GM23338 (cell line): Measurements from ENCODE around the gene PYDC2. TPM values are rescaled to one million over a fixed set of nuclear protein-coding genes. Genes with fewer than 3 reads are reported as not detected.

Source experiments
- ATAC-seq: fragments of 200-7000 bp; cut with Tn5 transposase; 3 replicates; pipeline ENCODE4 v1.9.1; 2020
- DNase-seq: peaks from one replicate; pipeline ENCODE4 v3.0.0-alpha.2; 2015; ENCODE audit warnings: low spot score
- H2AFZ ChIP-seq: fragments of 200-600 bp; sonication (generic); 2 replicates; pipeline ENCODE4 v1.8.0; 2016; ENCODE audit warnings: antibody characterized with exemption, mild to moderate bottlenecking, moderate library complexity
- H3F3A ChIP-seq: fragments of 200-600 bp; sonication (generic); replicated peaks from 2 replicates; pipeline ENCODE4 v1.8.0; 2017; ENCODE audit warnings: antibody characterized with exemption, mixed run types, low read depth
- H3K27ac ChIP-seq: fragments of 200-600 bp; sonication (generic); 2 replicates; pipeline ENCODE4 v1.6.1; 2016; ENCODE audit warnings: low read depth
- H3K27me3 ChIP-seq: fragments of 200-600 bp; sonication (generic); 2 replicates; pipeline ENCODE4 v1.8.0; 2016; ENCODE audit warnings: mild to moderate bottlenecking, mixed run types, moderate library complexity; ENCODE audit not compliant: insufficient read depth
- H3K36me3 ChIP-seq: fragments of 200-600 bp; sonication (generic); 2 replicates; pipeline ENCODE4 v1.8.0; 2016; ENCODE audit warnings: mild to moderate bottlenecking; ENCODE audit not compliant: insufficient read depth
- H3K4me1 ChIP-seq: fragments of 200-600 bp; sonication (generic); 2 replicates; pipeline ENCODE4 v1.8.0; 2016; ENCODE audit warnings: mild to moderate bottlenecking, moderate library complexity; ENCODE audit not compliant: insufficient read depth
- H3K4me2 ChIP-seq: fragments of 200-600 bp; sonication (generic); 2 replicates; pipeline ENCODE4 v1.7.1; 2017; ENCODE audit warnings: mixed run types
- H3K4me3 ChIP-seq: fragments of 200-600 bp; sonication (generic); 2 replicates; pipeline ENCODE4 v1.6.1; 2016; ENCODE audit warnings: mixed run types
- H3K79me2 ChIP-seq: fragments of 200-600 bp; sonication (generic); replicated peaks from 2 replicates; pipeline ENCODE4 v1.8.0; 2017; ENCODE audit warnings: mild to moderate bottlenecking; ENCODE audit not compliant: insufficient read depth
- H3K9me2 ChIP-seq: fragments of 200-600 bp; sonication (generic); 2 replicates; pipeline ENCODE4 v1.8.0; 2017; ENCODE audit not compliant: insufficient read depth
- H4K20me1 ChIP-seq: fragments of 200-600 bp; sonication (generic); replicated peaks from 2 replicates; pipeline ENCODE4 v1.8.0; 2017; ENCODE audit warnings: mild to moderate bottlenecking; ENCODE audit not compliant: insufficient read depth
- H3K27ac Mint-ChIP-seq: 2 replicates; pipeline ENCODE4 v1.8.0; 2020; ENCODE audit warnings: inconsistent platforms, mild to moderate bottlenecking, moderate library complexity, mixed read lengths
- H3K27me3 Mint-ChIP-seq: 3 replicates; pipeline ENCODE4 v1.8.0; 2022; ENCODE audit warnings: low read depth, mild to moderate bottlenecking, moderate library complexity, mixed read lengths, inconsistent platforms; ENCODE audit not compliant: insufficient read depth, poor library complexity
- H3K36me3 Mint-ChIP-seq: 3 replicates; pipeline ENCODE4 v1.8.0; 2021; ENCODE audit warnings: low read depth, mild to moderate bottlenecking, inconsistent platforms, moderate library complexity, mixed read lengths
- H3K4me1 Mint-ChIP-seq: 3 replicates; pipeline ENCODE4 v1.8.0; 2020; ENCODE audit warnings: mild to moderate bottlenecking, inconsistent platforms, mixed read lengths
- H3K4me3 Mint-ChIP-seq: 3 replicates; pipeline ENCODE4 v1.8.0; 2021; ENCODE audit warnings: moderate library complexity, mild to moderate bottlenecking, inconsistent platforms, mixed read lengths
- H3K9me3 Mint-ChIP-seq: 3 replicates; pipeline ENCODE4 v1.8.0; 2020; ENCODE audit warnings: moderate library complexity, mild to moderate bottlenecking, inconsistent platforms, mixed read lengths
- CREB1 ChIP-seq: fragments of 250-450 bp; sonication (Bioruptor Pico); IDR thresholded peaks from 2 replicates; pipeline ENCODE4 v1.5.0; 2020; ENCODE audit warnings: low read depth, mild to moderate bottlenecking, moderate library complexity
- EZH2 ChIP-seq: fragments of 200-600 bp; sonication (generic); IDR thresholded peaks from one replicate; pipeline ENCODE4 v1.8.0; 2017; ENCODE audit warnings: antibody characterized with exemption, mild to moderate bottlenecking, low read depth; ENCODE audit not compliant: unreplicated experiment
- EZH2phosphoT487 ChIP-seq: fragments of 200-600 bp; sonication (generic); IDR thresholded peaks from one replicate; pipeline ENCODE4 v1.8.1; 2018; ENCODE audit warnings: antibody characterized with exemption; ENCODE audit not compliant: unreplicated experiment
- JUNB ChIP-seq: IDR thresholded peaks from one replicate; pipeline ENCODE4 v1.6.1; 2016; ENCODE audit warnings: antibody characterized with exemption; ENCODE audit not compliant: unreplicated experiment
- NANOG ChIP-seq: IDR thresholded peaks from 2 replicates; pipeline ENCODE4 v1.6.1; 2016; ENCODE audit warnings: antibody characterized with exemption, borderline replicate concordance
- POLR2AphosphoS5 ChIP-seq: IDR thresholded peaks from 2 replicates; pipeline ENCODE4 v1.6.1; 2016; ENCODE audit warnings: antibody characterized with exemption, low read depth
- STAT1 ChIP-seq: IDR thresholded peaks from one replicate; pipeline ENCODE4 v1.6.1; 2016; ENCODE audit warnings: antibody characterized with exemption; ENCODE audit not compliant: unreplicated experiment
- ZNF114 ChIP-seq: fragments of 250-450 bp; sonication (Bioruptor Pico); IDR thresholded peaks from 2 replicates; pipeline ENCODE4 v1.5.0; 2020; ENCODE audit warnings: mild to moderate bottlenecking, moderate library complexity
- ZNF331 ChIP-seq: fragments of 250-450 bp; sonication (Bioruptor Pico); IDR thresholded peaks from 2 replicates; pipeline ENCODE4 v1.5.0; 2020; ENCODE audit warnings: low read depth, mild to moderate bottlenecking, moderate library complexity
- polyA plus RNA-seq: library from polyadenylated mRNA; unstranded; fragments of >200 nt; fragmentation: Nextera tagmentation; extraction: Ambion mirVana; gene quantifications from 2 replicates; pipeline ENCODE4 v1.2.1, GENCODE V29; 2016
- total RNA-seq: library from RNA; depleted of rRNA; stranded (reverse); fragments of >200 nt; shearing (Covaris generic); gene quantifications from 2 replicates; pipeline ENCODE4 v1.2.3, GENCODE V29; 2014
- TF ChIP-seq, protein P1 (sequence below): IDR thresholded peaks from one replicate; pipeline ENCODE4 v1.6.1; 2018; ENCODE audit warnings: antibody characterized with exemption; ENCODE audit not compliant: unreplicated experiment
- TF ChIP-seq, protein P2 (sequence below): IDR thresholded peaks from 2 replicates; pipeline ENCODE4 v1.6.1; 2016; ENCODE audit warnings: antibody characterized with exemption
- TF ChIP-seq, protein P3 (sequence below), 2 experiments: fragments of 200-600 bp in 1 of 2; sonication (generic) in 1 of 2; conservative IDR thresholded peaks; 2 replicates each; pipeline versions ENCODE4 v1.5.1 to v1.6.1; 2016 to 2017; ENCODE audit warnings: antibody characterized with exemption in 2 of 2, low read depth in 2 of 2, mild to moderate bottlenecking in 2 of 2, moderate library complexity in 1 of 2
- TF ChIP-seq, protein P4 (sequence below): fragments of 250-450 bp; sonication (Bioruptor Pico); IDR thresholded peaks from 2 replicates; pipeline ENCODE4 v1.5.0; 2020; ENCODE audit warnings: mild to moderate bottlenecking, moderate library complexity

PYDC2 gene
- total and polyA plus RNA-seq, 2 experiments from 2014 or later: not detected

DNA sequence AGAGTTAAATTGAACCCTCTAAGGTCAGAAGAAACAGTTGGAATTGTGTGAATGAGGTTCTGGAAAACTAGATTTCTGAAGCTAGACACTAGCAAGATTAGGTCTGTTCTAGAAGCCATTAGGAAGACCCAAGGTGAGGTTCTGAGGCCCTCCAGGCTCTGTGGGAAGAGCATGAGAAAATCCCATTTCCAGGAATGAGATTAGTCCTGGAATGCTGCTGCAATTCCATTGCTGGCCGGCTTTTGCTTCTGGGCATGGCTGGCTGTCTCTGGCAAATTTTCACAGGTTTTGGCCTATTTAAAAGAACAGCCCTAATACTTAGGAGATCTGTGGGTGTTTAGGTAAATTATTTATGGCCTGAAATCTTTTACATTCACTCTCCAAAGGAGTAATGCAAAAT, 26.9 kb upstream of the PYDC2 start:
- no peaks in the 10 kb centered on the region for H3K36me3 Mint-ChIP-seq

More for the DNA sequence above, 26.9 kb upstream of the PYDC2 start:
- no peaks in the 10 kb centered on the region for H3K4me1 ChIP-seq
- no peaks in the 10 kb centered on the region for H3K36me3 ChIP-seq
- H3K27me3 Mint-ChIP-seq: no peaks in the 10 kb centered on the region
- no peak overlapping the region for H2AFZ ChIP-seq
- no peak overlapping the region for H3K27ac ChIP-seq
- H3K4me1 Mint-ChIP-seq: peaks cover 4% of the 10 kb centered on the region; the same call in 1 of the 3 replicates
- H3K4me2 ChIP-seq: no peak overlapping the region
- no peaks in the 10 kb centered on the region for H3K9me2 ChIP-seq
- H3K9me3 Mint-ChIP-seq: no peaks in the 10 kb centered on the region
- no peak overlapping the region for H3K27ac Mint-ChIP-seq
- no peak for ATAC-seq
- no peak overlapping the region for H3K4me3 Mint-ChIP-seq
- H3F3A ChIP-seq: no peaks in the 10 kb centered on the region
- H3K27me3 ChIP-seq: no peaks in the 10 kb centered on the region
- TF ChIP-seq JUNB (no peak), NANOG (no peak), EZH2phosphoT487 (no peak), POLR2AphosphoS5 (no peak), ZNF331 (CRISPR knock-in tag) (no peak), CREB1 (CRISPR knock-in tag) (no peak), ZNF114 (CRISPR knock-in tag) (no peak), STAT1 (no peak), EZH2 (no peak)
- TF ChIP-seq, protein P1, sequence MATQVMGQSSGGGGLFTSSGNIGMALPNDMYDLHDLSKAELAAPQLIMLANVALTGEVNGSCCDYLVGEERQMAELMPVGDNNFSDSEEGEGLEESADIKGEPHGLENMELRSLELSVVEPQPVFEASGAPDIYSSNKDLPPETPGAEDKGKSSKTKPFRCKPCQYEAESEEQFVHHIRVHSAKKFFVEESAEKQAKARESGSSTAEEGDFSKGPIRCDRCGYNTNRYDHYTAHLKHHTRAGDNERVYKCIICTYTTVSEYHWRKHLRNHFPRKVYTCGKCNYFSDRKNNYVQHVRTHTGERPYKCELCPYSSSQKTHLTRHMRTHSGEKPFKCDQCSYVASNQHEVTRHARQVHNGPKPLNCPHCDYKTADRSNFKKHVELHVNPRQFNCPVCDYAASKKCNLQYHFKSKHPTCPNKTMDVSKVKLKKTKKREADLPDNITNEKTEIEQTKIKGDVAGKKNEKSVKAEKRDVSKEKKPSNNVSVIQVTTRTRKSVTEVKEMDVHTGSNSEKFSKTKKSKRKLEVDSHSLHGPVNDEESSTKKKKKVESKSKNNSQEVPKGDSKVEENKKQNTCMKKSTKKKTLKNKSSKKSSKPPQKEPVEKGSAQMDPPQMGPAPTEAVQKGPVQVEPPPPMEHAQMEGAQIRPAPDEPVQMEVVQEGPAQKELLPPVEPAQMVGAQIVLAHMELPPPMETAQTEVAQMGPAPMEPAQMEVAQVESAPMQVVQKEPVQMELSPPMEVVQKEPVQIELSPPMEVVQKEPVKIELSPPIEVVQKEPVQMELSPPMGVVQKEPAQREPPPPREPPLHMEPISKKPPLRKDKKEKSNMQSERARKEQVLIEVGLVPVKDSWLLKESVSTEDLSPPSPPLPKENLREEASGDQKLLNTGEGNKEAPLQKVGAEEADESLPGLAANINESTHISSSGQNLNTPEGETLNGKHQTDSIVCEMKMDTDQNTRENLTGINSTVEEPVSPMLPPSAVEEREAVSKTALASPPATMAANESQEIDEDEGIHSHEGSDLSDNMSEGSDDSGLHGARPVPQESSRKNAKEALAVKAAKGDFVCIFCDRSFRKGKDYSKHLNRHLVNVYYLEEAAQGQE: no peak
- TF ChIP-seq, protein P2, sequence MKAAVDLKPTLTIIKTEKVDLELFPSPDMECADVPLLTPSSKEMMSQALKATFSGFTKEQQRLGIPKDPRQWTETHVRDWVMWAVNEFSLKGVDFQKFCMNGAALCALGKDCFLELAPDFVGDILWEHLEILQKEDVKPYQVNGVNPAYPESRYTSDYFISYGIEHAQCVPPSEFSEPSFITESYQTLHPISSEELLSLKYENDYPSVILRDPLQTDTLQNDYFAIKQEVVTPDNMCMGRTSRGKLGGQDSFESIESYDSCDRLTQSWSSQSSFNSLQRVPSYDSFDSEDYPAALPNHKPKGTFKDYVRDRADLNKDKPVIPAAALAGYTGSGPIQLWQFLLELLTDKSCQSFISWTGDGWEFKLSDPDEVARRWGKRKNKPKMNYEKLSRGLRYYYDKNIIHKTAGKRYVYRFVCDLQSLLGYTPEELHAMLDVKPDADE: no peak
- TF ChIP-seq, protein P3, sequence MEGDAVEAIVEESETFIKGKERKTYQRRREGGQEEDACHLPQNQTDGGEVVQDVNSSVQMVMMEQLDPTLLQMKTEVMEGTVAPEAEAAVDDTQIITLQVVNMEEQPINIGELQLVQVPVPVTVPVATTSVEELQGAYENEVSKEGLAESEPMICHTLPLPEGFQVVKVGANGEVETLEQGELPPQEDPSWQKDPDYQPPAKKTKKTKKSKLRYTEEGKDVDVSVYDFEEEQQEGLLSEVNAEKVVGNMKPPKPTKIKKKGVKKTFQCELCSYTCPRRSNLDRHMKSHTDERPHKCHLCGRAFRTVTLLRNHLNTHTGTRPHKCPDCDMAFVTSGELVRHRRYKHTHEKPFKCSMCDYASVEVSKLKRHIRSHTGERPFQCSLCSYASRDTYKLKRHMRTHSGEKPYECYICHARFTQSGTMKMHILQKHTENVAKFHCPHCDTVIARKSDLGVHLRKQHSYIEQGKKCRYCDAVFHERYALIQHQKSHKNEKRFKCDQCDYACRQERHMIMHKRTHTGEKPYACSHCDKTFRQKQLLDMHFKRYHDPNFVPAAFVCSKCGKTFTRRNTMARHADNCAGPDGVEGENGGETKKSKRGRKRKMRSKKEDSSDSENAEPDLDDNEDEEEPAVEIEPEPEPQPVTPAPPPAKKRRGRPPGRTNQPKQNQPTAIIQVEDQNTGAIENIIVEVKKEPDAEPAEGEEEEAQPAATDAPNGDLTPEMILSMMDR (conservative IDR thresholded peaks at IDR 0.05; ENCODE audit: low read depth in 2 of 2): no peak
- TF ChIP-seq, protein P4, sequence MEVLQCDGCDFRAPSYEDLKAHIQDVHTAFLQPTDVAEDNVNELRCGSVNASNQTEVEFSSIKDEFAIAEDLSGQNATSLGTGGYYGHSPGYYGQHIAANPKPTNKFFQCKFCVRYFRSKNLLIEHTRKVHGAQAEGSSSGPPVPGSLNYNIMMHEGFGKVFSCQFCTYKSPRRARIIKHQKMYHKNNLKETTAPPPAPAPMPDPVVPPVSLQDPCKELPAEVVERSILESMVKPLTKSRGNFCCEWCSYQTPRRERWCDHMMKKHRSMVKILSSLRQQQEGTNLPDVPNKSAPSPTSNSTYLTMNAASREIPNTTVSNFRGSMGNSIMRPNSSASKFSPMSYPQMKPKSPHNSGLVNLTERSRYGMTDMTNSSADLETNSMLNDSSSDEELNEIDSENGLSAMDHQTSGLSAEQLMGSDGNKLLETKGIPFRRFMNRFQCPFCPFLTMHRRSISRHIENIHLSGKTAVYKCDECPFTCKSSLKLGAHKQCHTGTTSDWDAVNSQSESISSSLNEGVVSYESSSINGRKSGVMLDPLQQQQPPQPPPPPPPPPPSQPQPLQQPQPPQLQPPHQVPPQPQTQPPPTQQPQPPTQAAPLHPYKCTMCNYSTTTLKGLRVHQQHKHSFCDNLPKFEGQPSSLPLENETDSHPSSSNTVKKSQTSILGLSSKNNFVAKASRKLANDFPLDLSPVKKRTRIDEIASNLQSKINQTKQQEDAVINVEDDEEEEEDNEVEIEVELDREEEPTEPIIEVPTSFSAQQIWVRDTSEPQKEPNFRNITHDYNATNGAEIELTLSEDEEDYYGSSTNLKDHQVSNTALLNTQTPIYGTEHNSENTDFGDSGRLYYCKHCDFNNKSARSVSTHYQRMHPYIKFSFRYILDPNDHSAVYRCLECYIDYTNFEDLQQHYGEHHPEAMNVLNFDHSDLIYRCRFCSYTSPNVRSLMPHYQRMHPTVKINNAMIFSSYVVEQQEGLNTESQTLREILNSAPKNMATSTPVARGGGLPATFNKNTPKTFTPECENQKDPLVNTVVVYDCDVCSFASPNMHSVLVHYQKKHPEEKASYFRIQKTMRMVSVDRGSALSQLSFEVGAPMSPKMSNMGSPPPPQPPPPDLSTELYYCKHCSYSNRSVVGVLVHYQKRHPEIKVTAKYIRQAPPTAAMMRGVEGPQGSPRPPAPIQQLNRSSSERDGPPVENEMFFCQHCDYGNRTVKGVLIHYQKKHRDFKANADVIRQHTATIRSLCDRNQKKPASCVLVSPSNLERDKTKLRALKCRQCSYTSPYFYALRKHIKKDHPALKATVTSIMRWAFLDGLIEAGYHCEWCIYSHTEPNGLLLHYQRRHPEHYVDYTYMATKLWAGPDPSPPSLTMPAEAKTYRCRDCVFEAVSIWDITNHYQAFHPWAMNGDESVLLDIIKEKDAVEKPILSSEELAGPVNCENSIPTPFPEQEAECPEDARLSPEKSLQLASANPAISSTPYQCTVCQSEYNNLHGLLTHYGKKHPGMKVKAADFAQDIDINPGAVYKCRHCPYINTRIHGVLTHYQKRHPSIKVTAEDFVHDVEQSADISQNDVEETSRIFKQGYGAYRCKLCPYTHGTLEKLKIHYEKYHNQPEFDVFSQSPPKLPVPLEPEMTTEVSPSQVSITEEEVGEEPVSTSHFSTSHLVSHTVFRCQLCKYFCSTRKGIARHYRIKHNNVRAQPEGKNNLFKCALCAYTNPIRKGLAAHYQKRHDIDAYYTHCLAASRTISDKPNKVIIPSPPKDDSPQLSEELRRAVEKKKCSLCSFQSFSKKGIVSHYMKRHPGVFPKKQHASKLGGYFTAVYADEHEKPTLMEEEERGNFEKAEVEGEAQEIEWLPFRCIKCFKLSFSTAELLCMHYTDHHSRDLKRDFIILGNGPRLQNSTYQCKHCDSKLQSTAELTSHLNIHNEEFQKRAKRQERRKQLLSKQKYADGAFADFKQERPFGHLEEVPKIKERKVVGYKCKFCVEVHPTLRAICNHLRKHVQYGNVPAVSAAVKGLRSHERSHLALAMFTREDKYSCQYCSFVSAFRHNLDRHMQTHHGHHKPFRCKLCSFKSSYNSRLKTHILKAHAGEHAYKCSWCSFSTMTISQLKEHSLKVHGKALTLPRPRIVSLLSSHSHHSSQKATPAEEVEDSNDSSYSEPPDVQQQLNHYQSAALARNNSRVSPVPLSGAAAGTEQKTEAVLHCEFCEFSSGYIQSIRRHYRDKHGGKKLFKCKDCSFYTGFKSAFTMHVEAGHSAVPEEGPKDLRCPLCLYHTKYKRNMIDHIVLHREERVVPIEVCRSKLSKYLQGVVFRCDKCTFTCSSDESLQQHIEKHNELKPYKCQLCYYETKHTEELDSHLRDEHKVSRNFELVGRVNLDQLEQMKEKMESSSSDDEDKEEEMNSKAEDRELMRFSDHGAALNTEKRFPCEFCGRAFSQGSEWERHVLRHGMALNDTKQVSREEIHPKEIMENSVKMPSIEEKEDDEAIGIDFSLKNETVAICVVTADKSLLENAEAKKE (CRISPR knock-in tag): no peak
- H3K79me2 ChIP-seq: no peaks in the 10 kb centered on the region
- DNase-seq: no peak
- no peaks in the 10 kb centered on the region for H4K20me1 ChIP-seq
- H3K4me3 ChIP-seq: no peak overlapping the region
